Mucosa of descending colon (tissue), 3 donors: Measurements from ENCODE around the gene TIGD3. TPM values are rescaled to one million over a fixed set of nuclear protein-coding genes. Genes with fewer than 3 reads are reported as not detected.

Experiments used
- ATAC-seq: fragments of 200-7000 bp; cut with Tn5 transposase; one replicate; pipeline ENCODE4 v1.9.1; 2020; ENCODE audit warnings: mild to moderate bottlenecking, moderate library complexity
- DNase-seq, 3 donors: peaks; one replicate each; pipeline ENCODE4 v3.0.0-alpha.2; 2020
- H3K36me3 ChIP-seq: fragments of 200-600 bp; one replicate; pipeline ENCODE4 v1.8.0; 2021; ENCODE audit warnings: low read depth, mild to moderate bottlenecking
- H3K4me1 ChIP-seq: fragments of 200-600 bp; one replicate; pipeline ENCODE4 v1.8.0; 2021; ENCODE audit warnings: low read depth, mild to moderate bottlenecking
- H3K4me3 ChIP-seq: fragments of 200-600 bp; one replicate; pipeline ENCODE4 v1.8.0; 2021; ENCODE audit warnings: mild to moderate bottlenecking
- H3K9me3 ChIP-seq: fragments of 200-600 bp; one replicate; pipeline ENCODE4 v1.8.0; 2021; ENCODE audit warnings: mild to moderate bottlenecking
- intact Hi-C, 2 donors: fragments of 100-400 bp; cut with DNase I in 1 of 2; cut with micrococcal nuclease in 1 of 2; formaldehyde crosslinking; loops; one replicate each; pipeline versions ENCODE4 v1.11.0 to v1.11.1; 2022; cut with DNase I, micrococcal nuclease
- total RNA-seq, 3 donors: library from RNA; stranded (reverse); fragmentation: NEBNext Ultra II Directional in 2 of 3; extraction: Animal tissue kit (Norgen Biotek cat#: 25700) in 2 of 3; gene quantifications; one replicate each; pipeline versions ENCODE4 v1.2.1 to v1.2.4, GENCODE V29; 2021 to 2023
- TF ChIP-seq, protein P1 (sequence below): fragments of 200-600 bp; IDR thresholded peaks from one replicate; pipeline ENCODE4 v1.8.0; 2022; ENCODE audit warnings: antibody characterized with exemption, mild to moderate bottlenecking
- donor health status: DM: no; HTN: no; CAD: no; lungs with moderate emphysema.
- donor health status: DM: no; HTN: no; CAD: no.
- donor health status: DM: no; HTN: yes; CAD: no.

The TIGD3 gene
- total RNA-seq, 3 donors from 2014 or later = 0.14 to 0.53 TPM; not detected in 1

GRCh38 chr11:65402790-65403189, 48.2 kb downstream of the TIGD3 start:
- ATAC-seq (no peak), DNase-seq (no peak)
- H3K4me1 ChIP-seq = peaks cover 8% of the 10 kb centered on the region
- TF ChIP-seq, protein P1, sequence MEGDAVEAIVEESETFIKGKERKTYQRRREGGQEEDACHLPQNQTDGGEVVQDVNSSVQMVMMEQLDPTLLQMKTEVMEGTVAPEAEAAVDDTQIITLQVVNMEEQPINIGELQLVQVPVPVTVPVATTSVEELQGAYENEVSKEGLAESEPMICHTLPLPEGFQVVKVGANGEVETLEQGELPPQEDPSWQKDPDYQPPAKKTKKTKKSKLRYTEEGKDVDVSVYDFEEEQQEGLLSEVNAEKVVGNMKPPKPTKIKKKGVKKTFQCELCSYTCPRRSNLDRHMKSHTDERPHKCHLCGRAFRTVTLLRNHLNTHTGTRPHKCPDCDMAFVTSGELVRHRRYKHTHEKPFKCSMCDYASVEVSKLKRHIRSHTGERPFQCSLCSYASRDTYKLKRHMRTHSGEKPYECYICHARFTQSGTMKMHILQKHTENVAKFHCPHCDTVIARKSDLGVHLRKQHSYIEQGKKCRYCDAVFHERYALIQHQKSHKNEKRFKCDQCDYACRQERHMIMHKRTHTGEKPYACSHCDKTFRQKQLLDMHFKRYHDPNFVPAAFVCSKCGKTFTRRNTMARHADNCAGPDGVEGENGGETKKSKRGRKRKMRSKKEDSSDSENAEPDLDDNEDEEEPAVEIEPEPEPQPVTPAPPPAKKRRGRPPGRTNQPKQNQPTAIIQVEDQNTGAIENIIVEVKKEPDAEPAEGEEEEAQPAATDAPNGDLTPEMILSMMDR = no peak
- intact Hi-C loops = no loop called here
- no peaks in the 10 kb centered on the region for H3K36me3 ChIP-seq
- H3K4me3 ChIP-seq = no peak overlapping the region
- H3K9me3 ChIP-seq = no peaks in the 10 kb centered on the region

DNA sequence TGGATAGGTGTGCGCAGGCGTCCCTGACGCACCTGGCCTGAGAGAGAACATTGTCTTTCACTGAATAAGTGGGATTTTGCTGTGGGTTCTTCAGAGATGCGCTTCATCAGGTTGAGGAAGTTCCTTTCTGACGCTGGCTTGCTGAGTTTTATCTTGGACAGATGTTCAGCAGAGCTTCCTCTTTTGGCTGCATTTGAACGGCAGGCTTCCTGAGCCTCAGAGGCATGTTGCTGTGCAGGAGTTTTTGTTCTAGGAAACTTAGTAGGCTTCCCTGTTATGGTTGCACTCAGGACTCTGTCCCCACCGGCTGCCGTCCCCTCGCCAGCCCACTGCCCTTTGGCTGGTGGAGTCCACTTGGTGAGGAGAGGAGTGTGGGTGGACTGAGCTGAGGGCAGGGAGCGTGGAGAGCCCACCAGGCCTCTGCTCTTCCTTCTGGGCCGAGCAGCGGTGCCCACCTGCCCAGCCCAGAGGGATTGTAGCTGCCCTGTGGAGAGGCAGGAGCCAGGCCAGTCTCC, 49.1 kb downstream of the TIGD3 start:
- ATAC-seq (peak; percentile 39), DNase-seq (no peak)
- H3K4me1 ChIP-seq = peaks cover 8% of the 10 kb centered on the region
- TF ChIP-seq, protein P1 = no peak
- no peaks in the 10 kb centered on the region for H3K9me3 ChIP-seq
- H3K36me3 ChIP-seq = no peaks in the 10 kb centered on the region
- intact Hi-C loops = no loop called here
- no peak overlapping the region for H3K4me3 ChIP-seq

- intact Hi-C loops = no loop called here
- Histone ChIP-seq H3K4me1 (peaks cover 8% of the 10 kb centered on the region), H3K36me3 (no peaks in the 10 kb centered on the region), H3K4me3 (no peak overlapping the region), H3K9me3 (no peaks in the 10 kb centered on the region)
- ATAC-seq (no peak), DNase-seq (no peak)
- TF ChIP-seq, protein P1 = no peak
Observed at GRCh38 chr11:65404210-65404609, 49.7 kb downstream of the TIGD3 start.

- ATAC-seq (no peak), DNase-seq (peak in 1 of 3 donors; percentile 53)
- Histone ChIP-seq H3K4me1 (peaks cover 8% of the 10 kb centered on the region), H3K9me3 (no peaks in the 10 kb centered on the region), H3K36me3 (no peaks in the 10 kb centered on the region), H3K4me3 (no peak overlapping the region)
- intact Hi-C loops = no loop called here
- TF ChIP-seq, protein P1 = no peak
Observed at GRCh38 chr11:65404638-65405339, 50.2 kb downstream of the TIGD3 start.

Other genes starting within 250 kb of the TIGD3 start
- gene TM7SF2, start 242.9 kb upstream of the TIGD3 start, total RNA-seq = 10 to 100 TPM; 13.1 to 25.7 (median 23.6) TPM
- 1 to 10 TPM; 5.1 to 8.3 (median 6.0) TPM for gene ZNHIT2, start 237.1 kb upstream of the TIGD3 start, total RNA-seq
- gene FAU, start 232.6 kb upstream of the TIGD3 start, total RNA-seq = 100 to 1,000 TPM; 680 to 873 (median 705) TPM
- 10 to 100 TPM; 42.6 to 48.5 (median 45.4) TPM for gene MRPL49, start 232.4 kb upstream of the TIGD3 start, total RNA-seq
- 10 to 100 TPM; 59.7 to 62.2 (median 60.3) TPM for gene SYVN1, start 220.2 kb upstream of the TIGD3 start, total RNA-seq
- not detected for gene SPDYC, start 184.5 kb upstream of the TIGD3 start, total RNA-seq
- gene CAPN1, start 172.8 kb upstream of the TIGD3 start, total RNA-seq = 100 to 1,000 TPM; 211 to 389 (median 271) TPM
- gene POLA2, start 92.8 kb upstream of the TIGD3 start, total RNA-seq = 10 to 100 TPM in 2 of 3 donors, 1 to 10 TPM in 1; 8.9 to 14.4 (median 11.4) TPM
- 10 to 100 TPM in 2 of 3 donors, 1 to 10 TPM in 1; 7.0 to 27.4 (median 11.6) TPM for gene CDC42EP2, start 39.9 kb upstream of the TIGD3 start, total RNA-seq
- gene DPF2, start 20.9 kb upstream of the TIGD3 start, total RNA-seq = 10 to 100 TPM; 32.8 to 62.9 (median 35.5) TPM
- gene SLC25A45, start 27.9 kb downstream of the TIGD3 start, total RNA-seq = 10 to 100 TPM in 2 of 3 donors, 1 to 10 TPM in 1; 8.0 to 10.5 (median 10.1) TPM
- 10 to 100 TPM; 27.1 to 44.1 (median 42.3) TPM for gene FRMD8, start 31.9 kb downstream of the TIGD3 start, total RNA-seq
- gene NEAT1, start 68.0 kb downstream of the TIGD3 start, total RNA-seq = 1,000 to 10,000 TPM; 1,133 to 1,409 (median 1,237) TPM
- over 10,000 TPM; 10,779 to 14,350 (median 11,224) TPM for gene MALAT1, start 144.3 kb downstream of the TIGD3 start, total RNA-seq
- 10 to 100 TPM; 60.1 to 77.4 (median 60.3) TPM for gene SCYL1, start 170.3 kb downstream of the TIGD3 start, total RNA-seq
- gene LTBP3, start 203.6 kb downstream of the TIGD3 start, total RNA-seq = 100 to 1,000 TPM in 1 of 3 donors, 10 to 100 TPM in 2; 22.6 to 133 (median 36.7) TPM
- 10 to 100 TPM; 20.9 to 24.6 (median 21.0) TPM for gene ZNRD2, start 215.7 kb downstream of the TIGD3 start, total RNA-seq
- 10 to 100 TPM; 26.4 to 61.2 (median 28.5) TPM for gene FAM89B, start 217.8 kb downstream of the TIGD3 start, total RNA-seq
- gene EHBP1L1, start 221.3 kb downstream of the TIGD3 start, total RNA-seq = 100 to 1,000 TPM in 1 of 3 donors, 10 to 100 TPM in 2; 65.8 to 208 (median 65.9) TPM
- 1 to 10 TPM in 2 of 3 donors, under 1 TPM in 1; 0.49 to 1.7 (median 1.5) TPM for gene KCNK7, start 241.0 kb downstream of the TIGD3 start, total RNA-seq